ENCODE measurements around the gene SLX9.
"Not testable (repeated sequence)": the region's sequence is repeated elsewhere in the genome, so short reads cannot be mapped to it uniquely, and the experiment has no call there.

SLX9 gene

GRCh38 chr21:44902268-44903049 lies 37.4 kb upstream of the SLX9 start:
- DNase-seq, result no peak

GRCh38 chr21:44903050-44903685 lies 36.7 kb upstream of the SLX9 start:
- DNase-seq, result no peak

GRCh38 chr21:44903689-44904088 lies 36.1 kb upstream of the SLX9 start:
- no peak for DNase-seq

- no peak for DNase-seq
These were observed 35.5 kb upstream of the SLX9 start for GRCh38 chr21:44904141-44904923.

- DNase-seq, result no peak
These were observed 34.7 kb upstream of the SLX9 start for GRCh38 chr21:44905016-44905727.

GRCh38 chr21:44905728-44906090 lies 34.1 kb upstream of the SLX9 start:
- DNase-seq, result no peak

GRCh38 chr21:44907225-44907965 lies 32.4 kb upstream of the SLX9 start:
- DNase-seq, result no peak

- no peak for DNase-seq
These were observed 31.6 kb upstream of the SLX9 start for GRCh38 chr21:44907966-44908895.

GRCh38 chr21:44908908-44909307 lies 30.9 kb upstream of the SLX9 start:
- DNase-seq, result no peak

GRCh38 chr21:44909719-44910118 lies 30.1 kb upstream of the SLX9 start:
- DNase-seq, result no peak

GRCh38 chr21:44910229-44911067 lies 29.4 kb upstream of the SLX9 start:
- DNase-seq, result no peak

GRCh38 chr21:44911068-44911383 lies 28.8 kb upstream of the SLX9 start:
- DNase-seq, result no peak

- peak; percentile 88 for DNase-seq
These were observed 28.3 kb upstream of the SLX9 start for GRCh38 chr21:44911384-44912157.

- no peak for DNase-seq
These were observed 27.7 kb upstream of the SLX9 start for GRCh38 chr21:44912158-44912473.

- not testable (repeated sequence) for DNase-seq
These were observed 27.1 kb upstream of the SLX9 start for GRCh38 chr21:44912506-44913412.

- DNase-seq, result no peak
These were observed 26.2 kb upstream of the SLX9 start for GRCh38 chr21:44913425-44914175.

- DNase-seq, result no peak
These were observed 25.5 kb upstream of the SLX9 start for GRCh38 chr21:44914176-44914874.
